ENCODE results near the gene MEOX1.

DNA sequence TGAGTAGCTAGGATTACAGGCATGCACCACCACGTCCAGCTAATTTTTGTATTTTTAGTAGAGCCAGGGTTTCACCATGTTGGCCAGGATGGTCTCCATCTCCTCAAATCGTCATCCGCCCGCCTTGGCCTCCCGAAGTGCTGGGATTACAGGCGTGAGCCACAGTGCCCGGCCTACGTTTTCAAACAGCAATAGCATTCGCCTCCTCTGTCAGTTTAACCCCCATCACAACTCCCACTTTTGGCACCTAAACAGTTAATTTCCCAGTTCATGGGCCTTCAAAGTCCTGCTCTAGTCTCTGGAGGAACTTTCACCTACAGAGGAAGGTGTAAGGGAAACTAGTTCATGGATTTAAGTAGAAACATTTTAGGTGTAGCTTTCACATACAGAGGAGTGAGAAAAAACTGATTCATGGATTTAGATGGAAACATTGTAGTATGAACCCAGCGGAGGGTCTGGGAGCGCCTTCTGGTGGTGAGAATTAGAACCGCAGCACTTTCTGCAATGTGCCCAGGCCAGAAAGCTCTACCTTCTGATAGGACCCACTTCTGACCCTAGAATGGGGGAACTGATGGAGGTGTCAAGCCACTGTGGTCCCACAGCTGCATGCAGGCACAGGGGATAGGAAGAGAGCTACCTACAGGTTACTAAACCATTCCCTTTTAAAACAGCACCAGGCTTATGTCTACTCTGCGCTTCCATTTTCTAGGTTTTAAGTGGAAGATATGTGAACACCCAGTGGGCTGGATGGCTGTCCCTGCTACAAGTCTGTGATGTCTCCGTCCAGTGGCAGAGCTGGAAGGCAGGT lies 12.0 kb upstream of the MEOX1 start:
- TF ChIP-seq, protein P1, sequence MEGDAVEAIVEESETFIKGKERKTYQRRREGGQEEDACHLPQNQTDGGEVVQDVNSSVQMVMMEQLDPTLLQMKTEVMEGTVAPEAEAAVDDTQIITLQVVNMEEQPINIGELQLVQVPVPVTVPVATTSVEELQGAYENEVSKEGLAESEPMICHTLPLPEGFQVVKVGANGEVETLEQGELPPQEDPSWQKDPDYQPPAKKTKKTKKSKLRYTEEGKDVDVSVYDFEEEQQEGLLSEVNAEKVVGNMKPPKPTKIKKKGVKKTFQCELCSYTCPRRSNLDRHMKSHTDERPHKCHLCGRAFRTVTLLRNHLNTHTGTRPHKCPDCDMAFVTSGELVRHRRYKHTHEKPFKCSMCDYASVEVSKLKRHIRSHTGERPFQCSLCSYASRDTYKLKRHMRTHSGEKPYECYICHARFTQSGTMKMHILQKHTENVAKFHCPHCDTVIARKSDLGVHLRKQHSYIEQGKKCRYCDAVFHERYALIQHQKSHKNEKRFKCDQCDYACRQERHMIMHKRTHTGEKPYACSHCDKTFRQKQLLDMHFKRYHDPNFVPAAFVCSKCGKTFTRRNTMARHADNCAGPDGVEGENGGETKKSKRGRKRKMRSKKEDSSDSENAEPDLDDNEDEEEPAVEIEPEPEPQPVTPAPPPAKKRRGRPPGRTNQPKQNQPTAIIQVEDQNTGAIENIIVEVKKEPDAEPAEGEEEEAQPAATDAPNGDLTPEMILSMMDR (IDR thresholded peaks at IDR 0.05) = peak; percentile 83 to 96 (median 86)
- no peak for TF ChIP-seq POLR2A (IDR thresholded peaks at IDR 0.05)
